OCI-M2 (cell line): ENCODE measurements around the gene MAGI1.

Experiments used
- DNase-seq: peaks from one replicate; lab custom pipeline; 2025; ENCODE audit not compliant: unreplicated experiment; lab: John Stamatoyannopoulos, UW

The MAGI1 gene

GRCh38 chr3:66015841-66016240, 22.9 kb downstream of the MAGI1 start:
- no peak for DNase-seq

GRCh38 chr3:66014651-66015050, 24.1 kb downstream of the MAGI1 start:
- DNase-seq: no peak

GRCh38 chr3:66014056-66014455, 24.7 kb downstream of the MAGI1 start:
- DNase-seq: no peak

- no peak for DNase-seq
Observed at GRCh38 chr3:66012711-66013110, 26.0 kb downstream of the MAGI1 start.

- DNase-seq: no peak
Observed at GRCh38 chr3:66010739-66011655, 27.7 kb downstream of the MAGI1 start.

- no peak for DNase-seq
Observed at GRCh38 chr3:66010348-66010738, 28.4 kb downstream of the MAGI1 start.

- no peak for DNase-seq
Observed at GRCh38 chr3:66004244-66004643, 34.5 kb downstream of the MAGI1 start.

GRCh38 chr3:66001626-66002025, 37.1 kb downstream of the MAGI1 start:
- DNase-seq: no peak

- DNase-seq: no peak
Observed at GRCh38 chr3:66000506-66000905, 38.2 kb downstream of the MAGI1 start.

- no peak for DNase-seq
Observed at GRCh38 chr3:65999606-66000005, 39.1 kb downstream of the MAGI1 start.

GRCh38 chr3:65996589-65996988, 42.1 kb downstream of the MAGI1 start:
- no peak for DNase-seq

- DNase-seq: no peak
Observed at GRCh38 chr3:65995515-65995914, 43.2 kb downstream of the MAGI1 start.

- DNase-seq: no peak
Observed at GRCh38 chr3:65995030-65995429, 43.7 kb downstream of the MAGI1 start.

GRCh38 chr3:65993134-65993900, 45.4 kb downstream of the MAGI1 start:
- DNase-seq: no peak

- no peak for DNase-seq
Observed at GRCh38 chr3:65992106-65992505, 46.6 kb downstream of the MAGI1 start.

GRCh38 chr3:65988411-65989180, 50.1 kb downstream of the MAGI1 start:
- no peak for DNase-seq

- no peak for DNase-seq
Observed at GRCh38 chr3:65986285-65986684, 52.4 kb downstream of the MAGI1 start.

- DNase-seq: no peak
Observed at GRCh38 chr3:65984975-65985374, 53.7 kb downstream of the MAGI1 start.

- no peak for DNase-seq
Observed at GRCh38 chr3:65983100-65983499, 55.6 kb downstream of the MAGI1 start.

GRCh38 chr3:65979731-65980130, 59.0 kb downstream of the MAGI1 start:
- no peak for DNase-seq

GRCh38 chr3:65979162-65979561, 59.6 kb downstream of the MAGI1 start:
- no peak for DNase-seq
